ENCODE data around the gene SCRT2.
"Not testable (repeated sequence)": the region's sequence is repeated elsewhere in the genome, so short reads cannot be mapped to it uniquely, and the experiment has no call there.

SCRT2 gene

GRCh38 chr20:644692-645317 lies 30.8 kb downstream of the SCRT2 start:
- H3K27me3 ChIP-seq (ENCODE audit: control insufficient read depth, insufficient read depth, low read length) = peaks cover 10% of the 10 kb centered on the region
- no peak overlapping the region for H3K4me3 ChIP-seq (ENCODE audit: low read length)
- peaks cover 6% of the 10 kb centered on the region for H3K4me1 ChIP-seq (ENCODE audit: control insufficient read depth, insufficient read depth, low read length)
- H3K9ac ChIP-seq (ENCODE audit: low read length) = no peak overlapping the region
- no peaks in the 10 kb centered on the region for H3K9me3 ChIP-seq (ENCODE audit: control insufficient read depth, low read length)
- peaks cover 10% of the 10 kb centered on the region for H3K36me3 ChIP-seq (ENCODE audit: control insufficient read depth, insufficient read depth, low read length)

DNA sequence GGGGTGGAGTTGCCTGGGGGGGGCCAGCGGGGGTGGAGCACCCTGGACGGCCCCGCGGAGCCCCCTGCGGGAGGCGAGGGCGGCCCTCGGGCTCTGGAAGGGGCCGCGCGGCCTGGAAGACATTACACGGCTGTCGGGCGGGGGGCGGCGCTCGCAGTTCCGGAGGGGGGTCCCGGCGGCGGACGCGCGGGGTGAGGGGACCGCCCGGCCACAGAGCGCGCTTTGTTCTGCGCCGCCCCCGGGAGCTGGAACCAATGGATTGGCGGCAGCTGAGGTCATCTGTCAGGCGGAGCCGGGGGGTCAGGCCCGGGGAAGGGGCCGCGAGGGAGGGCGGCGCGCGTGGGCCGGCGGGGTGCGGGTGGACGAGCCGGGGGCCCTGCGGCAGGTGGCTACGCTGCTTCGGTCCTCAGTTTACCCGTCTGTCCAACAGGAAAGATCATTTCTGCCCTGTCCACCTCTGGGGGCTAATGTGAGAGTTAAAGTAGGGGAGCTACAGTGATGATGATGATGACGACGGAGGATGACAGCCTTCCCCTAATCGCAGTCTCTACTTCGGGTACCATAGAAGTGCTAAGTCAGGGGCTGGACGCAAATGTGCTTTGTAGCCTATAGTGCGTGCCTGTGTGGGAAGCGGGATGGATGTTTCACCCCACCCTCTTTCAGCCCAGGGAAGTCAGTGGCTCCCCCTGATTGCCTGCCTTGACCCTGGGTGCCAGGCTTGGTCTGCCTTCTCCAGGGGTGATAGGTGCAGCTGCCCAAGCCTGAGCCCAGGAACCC lies 33.0 kb downstream of the SCRT2 start:
- no peak overlapping the region for H3K9ac ChIP-seq (ENCODE audit: low read length)
- no peaks in the 10 kb centered on the region for H3K36me3 ChIP-seq (ENCODE audit: control insufficient read depth, insufficient read depth, low read length)

GRCh38 chr20:642013-642397 lies 33.6 kb downstream of the SCRT2 start:
- H3K4me1 ChIP-seq (ENCODE audit: control insufficient read depth, insufficient read depth, low read length); H3K36me3 ChIP-seq (ENCODE audit: control insufficient read depth, insufficient read depth, low read length); H3K27me3 ChIP-seq (ENCODE audit: control insufficient read depth, insufficient read depth, low read length); H3K9me3 ChIP-seq (ENCODE audit: control insufficient read depth, low read length); H3K9ac ChIP-seq (ENCODE audit: low read length); H3K4me3 ChIP-seq (ENCODE audit: low read length): not testable (repeated sequence)

More for the DNA sequence above, 33.0 kb downstream of the SCRT2 start:
- H3K4me3 ChIP-seq (ENCODE audit: low read length) = no peak overlapping the region
- H3K4me1 ChIP-seq (ENCODE audit: control insufficient read depth, insufficient read depth, low read length) = peaks cover 6% of the 10 kb centered on the region
- no peaks in the 10 kb centered on the region for H3K9me3 ChIP-seq (ENCODE audit: control insufficient read depth, low read length)
- H3K27me3 ChIP-seq (ENCODE audit: control insufficient read depth, insufficient read depth, low read length) = peaks cover 10% of the 10 kb centered on the region

GRCh38 chr20:641516-641875 lies 34.1 kb downstream of the SCRT2 start:
- Histone ChIP-seq H3K4me3 (ENCODE audit: low read length) (no peak overlapping the region), H3K9me3 (ENCODE audit: control insufficient read depth, low read length) (no peaks in the 10 kb centered on the region), H3K4me1 (ENCODE audit: control insufficient read depth, insufficient read depth, low read length) (peaks cover 6% of the 10 kb centered on the region), H3K36me3 (ENCODE audit: control insufficient read depth, insufficient read depth, low read length) (no peaks in the 10 kb centered on the region), H3K27me3 (ENCODE audit: control insufficient read depth, insufficient read depth, low read length) (peaks cover 10% of the 10 kb centered on the region), H3K9ac (ENCODE audit: low read length) (no peak overlapping the region)

DNA sequence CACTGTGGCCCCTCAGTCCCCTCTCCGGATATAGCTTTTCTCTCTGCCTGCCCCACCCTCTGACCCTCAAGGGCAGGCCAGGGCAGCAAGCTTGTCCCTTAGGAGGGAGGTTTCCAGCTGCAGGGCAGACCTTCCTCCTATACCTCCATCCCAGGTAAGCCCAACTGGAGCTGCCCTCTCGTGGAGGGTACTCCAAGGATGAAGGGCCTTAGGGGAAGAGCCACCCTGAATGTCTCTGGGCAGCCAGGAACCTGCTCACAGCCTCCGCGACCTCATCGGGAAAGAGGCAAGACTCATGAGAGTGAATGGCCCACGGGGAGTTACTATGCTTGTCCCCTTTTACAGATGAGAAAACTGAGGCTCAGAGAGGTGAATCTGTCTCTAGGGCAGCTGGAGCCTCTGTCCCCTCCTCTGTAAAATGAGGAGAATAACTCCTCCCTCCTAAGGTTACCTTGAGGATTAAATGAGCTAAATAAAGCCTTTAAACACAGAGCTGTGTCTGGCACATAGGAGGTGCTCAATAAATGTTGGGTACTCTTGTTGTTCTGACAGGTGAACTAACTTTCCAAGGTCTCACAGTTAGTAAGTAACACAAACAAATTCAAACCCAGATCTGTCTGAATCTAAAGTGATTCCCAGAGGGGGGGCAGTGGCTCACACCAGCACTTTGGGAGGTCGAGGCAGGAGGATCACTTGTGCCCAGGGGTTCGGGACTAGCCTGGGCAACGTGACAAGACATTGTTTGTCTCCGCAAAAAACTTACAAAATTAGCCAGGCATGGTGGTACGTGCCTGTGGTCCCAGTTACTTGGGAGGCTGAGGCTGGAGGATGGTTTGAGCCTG lies 34.7 kb downstream of the SCRT2 start:
- no peak overlapping the region for H3K4me3 ChIP-seq (ENCODE audit: low read length)
- H3K9ac ChIP-seq (ENCODE audit: low read length) = no peak overlapping the region
- no peaks in the 10 kb centered on the region for H3K36me3 ChIP-seq (ENCODE audit: control insufficient read depth, insufficient read depth, low read length)
- H3K4me1 ChIP-seq (ENCODE audit: control insufficient read depth, insufficient read depth, low read length) = peaks cover 6% of the 10 kb centered on the region
- no peaks in the 10 kb centered on the region for H3K9me3 ChIP-seq (ENCODE audit: control insufficient read depth, low read length)
- H3K27me3 ChIP-seq (ENCODE audit: control insufficient read depth, insufficient read depth, low read length) = peaks cover 10% of the 10 kb centered on the region

DNA sequence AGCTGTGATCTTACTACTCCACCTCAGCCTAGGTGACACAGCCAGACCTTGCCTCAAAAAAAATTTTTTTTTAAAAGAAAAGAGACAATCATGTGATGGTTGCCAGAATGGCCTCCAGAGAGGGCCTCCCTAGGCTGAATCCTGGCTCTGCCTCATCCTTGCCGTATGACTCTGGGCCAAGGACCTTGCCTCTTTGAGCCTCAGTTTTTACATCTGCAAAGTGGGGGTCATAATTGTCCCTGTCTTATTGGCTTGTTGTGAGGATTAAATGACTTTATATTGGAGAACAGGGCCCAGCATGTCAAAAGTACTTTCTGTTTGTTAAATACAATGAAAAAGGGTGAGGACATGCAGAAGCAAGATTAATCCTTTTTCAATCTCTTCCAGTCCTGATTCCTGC lies 37.0 kb downstream of the SCRT2 start:
- Histone ChIP-seq H3K4me1 (ENCODE audit: control insufficient read depth, insufficient read depth, low read length) (no peaks in the 10 kb centered on the region), H3K36me3 (ENCODE audit: control insufficient read depth, insufficient read depth, low read length) (no peaks in the 10 kb centered on the region), H3K27me3 (ENCODE audit: control insufficient read depth, insufficient read depth, low read length) (peaks cover 14% of the 10 kb centered on the region), H3K4me3 (ENCODE audit: low read length) (no peak overlapping the region), H3K9ac (ENCODE audit: low read length) (no peak overlapping the region), H3K9me3 (ENCODE audit: control insufficient read depth, low read length) (no peaks in the 10 kb centered on the region)

DNA sequence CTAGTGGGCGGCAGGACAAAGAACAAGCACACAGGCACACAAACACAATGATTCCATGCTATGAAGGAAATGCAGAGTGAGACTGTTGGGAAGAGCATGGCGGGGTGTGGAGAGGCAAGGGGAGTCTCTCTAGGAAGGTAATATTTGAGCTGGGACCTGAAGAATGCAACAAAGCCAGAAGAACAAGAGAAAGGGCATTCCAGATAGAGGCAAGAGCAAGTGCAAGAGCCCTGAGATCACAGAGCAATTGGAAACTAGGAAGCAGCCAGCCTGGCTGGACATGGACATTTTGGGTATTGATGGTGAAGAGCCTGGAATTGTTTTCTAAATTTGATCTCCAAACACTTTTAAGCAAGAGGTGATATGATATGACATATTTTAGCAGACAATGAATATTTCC lies 38.0 kb downstream of the SCRT2 start:
- Histone ChIP-seq H3K4me1 (ENCODE audit: control insufficient read depth, insufficient read depth, low read length) (no peaks in the 10 kb centered on the region), H3K4me3 (ENCODE audit: low read length) (no peak overlapping the region), H3K27me3 (ENCODE audit: control insufficient read depth, insufficient read depth, low read length) (peaks cover 6% of the 10 kb centered on the region), H3K36me3 (ENCODE audit: control insufficient read depth, insufficient read depth, low read length) (no peaks in the 10 kb centered on the region), H3K9me3 (ENCODE audit: control insufficient read depth, low read length) (no peaks in the 10 kb centered on the region), H3K9ac (ENCODE audit: low read length) (no peak overlapping the region)

- no peak overlapping the region for H3K4me3 ChIP-seq (ENCODE audit: low read length)
- H3K27me3 ChIP-seq (ENCODE audit: control insufficient read depth, insufficient read depth, low read length) = peaks cover 5% of the 10 kb centered on the region
- no peaks in the 10 kb centered on the region for H3K9me3 ChIP-seq (ENCODE audit: control insufficient read depth, low read length)
- H3K36me3 ChIP-seq (ENCODE audit: control insufficient read depth, insufficient read depth, low read length) = no peaks in the 10 kb centered on the region
- no peak overlapping the region for H3K9ac ChIP-seq (ENCODE audit: low read length)
- no peaks in the 10 kb centered on the region for H3K4me1 ChIP-seq (ENCODE audit: control insufficient read depth, insufficient read depth, low read length)
Measured at GRCh38 chr20:635893-636338, 39.7 kb downstream of the SCRT2 start.

DNA sequence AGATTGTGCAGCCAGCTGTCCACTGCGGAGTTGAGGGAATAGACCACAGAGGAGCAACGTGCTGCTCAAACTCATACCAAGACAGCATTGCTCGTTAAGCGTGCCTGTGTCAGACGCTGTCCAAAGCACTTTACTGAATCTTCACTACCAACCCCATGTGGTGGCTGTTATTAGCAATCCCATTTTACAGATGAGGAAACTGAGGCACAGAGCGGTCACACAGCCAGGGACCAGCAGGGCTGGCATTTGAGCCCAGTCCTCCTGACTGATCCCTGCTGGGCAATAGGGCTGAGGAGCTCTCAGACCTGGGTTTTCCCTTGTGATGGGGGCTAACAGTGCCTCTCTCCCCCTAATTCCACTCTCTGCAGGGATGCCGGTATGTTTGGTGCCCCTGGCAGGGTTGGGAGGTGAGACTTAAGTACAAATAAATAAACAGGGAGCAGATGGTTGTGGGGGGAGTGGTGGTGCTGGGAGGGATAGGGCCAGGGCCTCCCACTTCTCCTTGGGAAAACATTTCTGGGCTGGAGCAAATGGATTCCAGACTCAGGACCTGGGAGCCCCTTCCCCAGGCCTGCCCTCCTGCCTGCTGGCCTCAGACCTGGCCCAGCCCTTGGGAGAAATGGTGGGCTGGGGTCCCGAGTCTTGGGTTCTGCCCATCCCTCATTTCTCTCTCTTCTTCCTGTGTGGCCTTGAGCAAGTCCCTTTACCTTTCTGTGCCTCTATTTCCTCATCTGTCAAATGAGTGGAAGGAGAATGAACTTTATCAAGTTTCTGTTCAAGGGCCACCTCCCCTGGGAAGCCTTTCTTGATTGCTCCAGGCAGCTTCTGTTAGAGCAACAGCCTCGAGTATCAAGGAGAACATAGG lies 40.3 kb downstream of the SCRT2 start:
- no peaks in the 10 kb centered on the region for H3K9me3 ChIP-seq (ENCODE audit: control insufficient read depth, low read length)
- H3K9ac ChIP-seq (ENCODE audit: low read length) = no peak overlapping the region
- peaks cover 7% of the 10 kb centered on the region for H3K27me3 ChIP-seq (ENCODE audit: control insufficient read depth, insufficient read depth, low read length)
- H3K4me1 ChIP-seq (ENCODE audit: control insufficient read depth, insufficient read depth, low read length) = no peaks in the 10 kb centered on the region
- H3K4me3 ChIP-seq (ENCODE audit: low read length) = no peak overlapping the region
- no peaks in the 10 kb centered on the region for H3K36me3 ChIP-seq (ENCODE audit: control insufficient read depth, insufficient read depth, low read length)

GRCh38 chr20:634148-634925 lies 41.3 kb downstream of the SCRT2 start:
- no peak overlapping the region for H3K9ac ChIP-seq (ENCODE audit: low read length)
- H3K27me3 ChIP-seq (ENCODE audit: control insufficient read depth, insufficient read depth, low read length) = peaks cover 7% of the 10 kb centered on the region
- no peaks in the 10 kb centered on the region for H3K9me3 ChIP-seq (ENCODE audit: control insufficient read depth, low read length)
- no peak overlapping the region for H3K4me3 ChIP-seq (ENCODE audit: low read length)
- H3K36me3 ChIP-seq (ENCODE audit: control insufficient read depth, insufficient read depth, low read length) = no peaks in the 10 kb centered on the region
- H3K4me1 ChIP-seq (ENCODE audit: control insufficient read depth, insufficient read depth, low read length) = no peaks in the 10 kb centered on the region

GRCh38 chr20:631101-631500 lies 44.5 kb downstream of the SCRT2 start:
- Histone ChIP-seq H3K4me3 (ENCODE audit: low read length) (no peak overlapping the region), H3K9me3 (ENCODE audit: control insufficient read depth, low read length) (no peaks in the 10 kb centered on the region), H3K9ac (ENCODE audit: low read length) (no peak overlapping the region), H3K4me1 (ENCODE audit: control insufficient read depth, insufficient read depth, low read length) (no peaks in the 10 kb centered on the region), H3K36me3 (ENCODE audit: control insufficient read depth, insufficient read depth, low read length) (no peaks in the 10 kb centered on the region), H3K27me3 (ENCODE audit: control insufficient read depth, insufficient read depth, low read length) (peaks cover 7% of the 10 kb centered on the region)
